Mesenchymal stem cell (in vitro differentiated cells and primary cell): Measurements from ENCODE around the gene KDM8.

Experiments used
- DNase-seq: peaks from one replicate; pipeline ENCODE4 v3.0.0-alpha.2; 2013
- H2AFZ ChIP-seq: one replicate; pipeline ENCODE4 v1.6.1; 2013; ENCODE audit warnings: low read depth, mild to moderate bottlenecking, control low read depth, inconsistent platforms, low read length, moderate library complexity
- H2AK5ac ChIP-seq: 2 replicates; pipeline ENCODE4 v1.6.1; 2013; ENCODE audit warnings: low read length, moderate library complexity, mild to moderate bottlenecking, inconsistent platforms; ENCODE audit not compliant: severe bottlenecking
- H2BK120ac ChIP-seq: one replicate; pipeline ENCODE4 v1.6.1; 2013; ENCODE audit warnings: low read depth, mild to moderate bottlenecking, inconsistent platforms, low read length, moderate library complexity
- H2BK12ac ChIP-seq, 2 experiments: one replicate each; pipeline ENCODE4 v1.6.1; 2013; ENCODE audit warnings: inconsistent platforms in 2 of 2, low read length in 2 of 2, mild to moderate bottlenecking in 2 of 2, moderate library complexity in 2 of 2, control low read depth in 1 of 2
- H2BK15ac ChIP-seq: one replicate; pipeline ENCODE4 v1.6.1; 2013; ENCODE audit warnings: mild to moderate bottlenecking, low read depth, inconsistent platforms; ENCODE audit not compliant: poor library complexity, severe bottlenecking
- H2BK5ac ChIP-seq: 2 replicates; pipeline ENCODE4 v1.6.1; 2013; ENCODE audit warnings: low read depth, mild to moderate bottlenecking, low read length, control low read depth, inconsistent platforms; ENCODE audit not compliant: poor library complexity, severe bottlenecking
- H3K14ac ChIP-seq, 2 experiments: one replicate each; pipeline ENCODE4 v1.6.1; 2013; ENCODE audit warnings: inconsistent platforms in 2 of 2, low read length in 2 of 2, control low read depth in 1 of 2, mild to moderate bottlenecking in 1 of 2, moderate library complexity in 1 of 2
- H3K18ac ChIP-seq, 2 experiments: one replicate each; pipeline ENCODE4 v1.6.1; 2013; ENCODE audit warnings: inconsistent platforms in 2 of 2, low read length in 2 of 2, control low read depth in 1 of 2, low read depth in 1 of 2, mild to moderate bottlenecking in 1 of 2
- H3K23ac ChIP-seq, 2 experiments: one replicate each; pipeline ENCODE4 v1.6.1; 2013; ENCODE audit warnings: inconsistent platforms in 2 of 2, low read length in 2 of 2, mild to moderate bottlenecking in 2 of 2, moderate library complexity in 2 of 2, control low read depth in 1 of 2
- H3K27ac ChIP-seq: 2 replicates; pipeline ENCODE4 v1.5.1; 2013; ENCODE audit warnings: mild to moderate bottlenecking, moderate library complexity, low read length, control low read depth, inconsistent platforms; ENCODE audit not compliant: poor library complexity, severe bottlenecking
- H3K27me3 ChIP-seq, 2 experiments: 2 replicates each; pipeline versions ENCODE4 v1.6.1 to v1.7.0; 2013; ENCODE audit warnings: low read length in 2 of 2, mild to moderate bottlenecking in 2 of 2, moderate library complexity in 2 of 2, control low read depth in 1 of 2, inconsistent platforms in 1 of 2; ENCODE audit not compliant: control insufficient read depth in 1 of 2, insufficient read depth in 1 of 2
- H3K36me3 ChIP-seq, 2 experiments: 2 replicates each; pipeline versions ENCODE4 v1.6.1 to v1.7.0; 2013; ENCODE audit warnings: low read length in 2 of 2, control low read depth in 1 of 2, inconsistent platforms in 1 of 2, low read depth in 1 of 2, mild to moderate bottlenecking in 1 of 2; ENCODE audit not compliant: insufficient read depth in 2 of 2, control insufficient read depth in 1 of 2
- H3K4ac ChIP-seq, 2 experiments: one replicate each; pipeline ENCODE4 v1.6.1; 2013; ENCODE audit warnings: inconsistent platforms in 2 of 2, low read length in 2 of 2, mild to moderate bottlenecking in 2 of 2, moderate library complexity in 2 of 2, control low read depth in 1 of 2, low read depth in 1 of 2
- H3K4me1 ChIP-seq: 2 replicates; pipeline ENCODE4 v1.6.1; 2013; ENCODE audit warnings: low read depth, low read length, control low read depth; ENCODE audit not compliant: control insufficient read depth, insufficient read depth
- H3K4me2 ChIP-seq: 2 replicates; pipeline ENCODE4 v1.6.1; 2013; ENCODE audit warnings: low read length, mild to moderate bottlenecking, inconsistent platforms; ENCODE audit not compliant: poor library complexity, severe bottlenecking
- H3K4me3 ChIP-seq, 2 experiments: 2 replicates each; pipeline versions ENCODE4 v1.5.1 to v1.7.0; 2013; ENCODE audit warnings: low read length in 2 of 2, mild to moderate bottlenecking in 2 of 2, control low read depth in 1 of 2, low read depth in 1 of 2; ENCODE audit not compliant: insufficient read depth in 1 of 2
- H3K79me1 ChIP-seq: replicated peaks from 2 replicates; pipeline ENCODE4 v1.6.1; 2013; ENCODE audit warnings: mild to moderate bottlenecking, control low read depth, low read length, inconsistent platforms; ENCODE audit not compliant: poor library complexity, severe bottlenecking
- H3K9ac ChIP-seq: 2 replicates; pipeline ENCODE4 v1.7.0; 2013; ENCODE audit warnings: mild to moderate bottlenecking, low read length, moderate library complexity
- H3K9me3 ChIP-seq: 2 replicates; pipeline ENCODE4 v1.7.0; 2013; ENCODE audit warnings: mild to moderate bottlenecking, low read length; ENCODE audit not compliant: control insufficient read depth
- H4K8ac ChIP-seq: one replicate; pipeline ENCODE4 v1.6.1; 2013; ENCODE audit warnings: inconsistent platforms, mild to moderate bottlenecking, low read length, moderate library complexity
- H4K91ac ChIP-seq: one replicate; pipeline ENCODE4 v1.6.1; 2013; ENCODE audit warnings: mild to moderate bottlenecking, low read length, inconsistent platforms
- WGBS: methylation state at CpG from one replicate; pipeline ENCODE4 v1.1.7; 2013; ENCODE audit warnings: mixed read lengths; 5-methylcytosine and 5-hydroxymethylcytosine counted together

Gene KDM8

GRCh38 chr16:27185776-27186130, 17.6 kb upstream of the KDM8 start:
- Histone ChIP-seq H3K4me2 (no peak overlapping the region), H2AFZ (no peak overlapping the region)
- WGBS: no CpG with 5 or more reads among the region's 1 CpG

GRCh38 chr16:27188633-27189032, 14.7 kb upstream of the KDM8 start:
- Histone ChIP-seq H3K9me3 (no peaks in the 10 kb centered on the region), H3K9ac (no peak overlapping the region), H4K91ac (no peak overlapping the region), H3K14ac (no peak overlapping the region), H2BK12ac (no peak overlapping the region), H3K36me3 (no peaks in the 10 kb centered on the region), H3K27me3 (peaks cover 10 to 19% of the 10 kb centered on the region in 2 experiments), H3K4me2 (no peak overlapping the region), H3K27ac (no peak overlapping the region), H3K4me3 (no peak overlapping the region), H2BK5ac (no peak overlapping the region), H2AFZ (no peak overlapping the region), H3K23ac (no peak overlapping the region), H3K18ac (no peak overlapping the region), H2BK120ac (no peak overlapping the region), H3K79me1 (no peaks in the 10 kb centered on the region), H4K8ac (no peak overlapping the region), H2BK15ac (no peak overlapping the region), H2AK5ac (no peak overlapping the region), H3K4ac (no peak overlapping the region), H3K4me1 (peaks cover 2% of the 10 kb centered on the region)
- WGBS: no CpG with 5 or more reads among the region's 2 CpGs
- DNase-seq: no peak

More at GRCh38 chr16:27185776-27186130, 17.6 kb upstream of the KDM8 start:
- H3K18ac ChIP-seq: no peak overlapping the region
- H3K27me3 ChIP-seq: peaks cover 19 to 20% of the 10 kb centered on the region in 2 experiments
- no peak overlapping the region for H3K4ac ChIP-seq
- no peak overlapping the region for H3K14ac ChIP-seq
- H2AK5ac ChIP-seq: no peak overlapping the region
- H3K27ac ChIP-seq: no peak overlapping the region
- no peak overlapping the region for H4K8ac ChIP-seq
- H3K9me3 ChIP-seq: no peaks in the 10 kb centered on the region
- no peak overlapping the region for H3K4me3 ChIP-seq
- H2BK120ac ChIP-seq: no peak overlapping the region
- H3K4me1 ChIP-seq: peaks cover 2% of the 10 kb centered on the region
- no peak overlapping the region for H2BK12ac ChIP-seq
- no peak overlapping the region for H3K9ac ChIP-seq
- no peak for DNase-seq
- H2BK15ac ChIP-seq: no peak overlapping the region
- H3K23ac ChIP-seq: no peak overlapping the region
- no peak overlapping the region for H4K91ac ChIP-seq
- no peaks in the 10 kb centered on the region for H3K79me1 ChIP-seq
- H3K36me3 ChIP-seq: no peaks in the 10 kb centered on the region
- H2BK5ac ChIP-seq: no peak overlapping the region

- H3K4me3 ChIP-seq: no peak overlapping the region
- no peak overlapping the region for H3K9ac ChIP-seq
- 61% methylated on average over 12 of the region's 13 CpGs for WGBS
- H3K27me3 ChIP-seq: peaks cover 10 to 19% of the 10 kb centered on the region in 2 experiments
- H3K9me3 ChIP-seq: no peaks in the 10 kb centered on the region
- H3K18ac ChIP-seq: no peak overlapping the region
- no peak overlapping the region for H2BK120ac ChIP-seq
- H2AK5ac ChIP-seq: no peak overlapping the region
- no peak overlapping the region for H3K4me2 ChIP-seq
- H3K4me1 ChIP-seq: peaks cover 2% of the 10 kb centered on the region
- H4K91ac ChIP-seq: no peak overlapping the region
- no peak overlapping the region for H3K4ac ChIP-seq
- H3K14ac ChIP-seq: peak overlapping the region in 1 of 2 experiments; percentile 28
- no peaks in the 10 kb centered on the region for H3K36me3 ChIP-seq
- no peak overlapping the region for H4K8ac ChIP-seq
- no peak overlapping the region for H2BK5ac ChIP-seq
- no peaks in the 10 kb centered on the region for H3K79me1 ChIP-seq
- no peak overlapping the region for H3K27ac ChIP-seq
- no peak overlapping the region for H2BK15ac ChIP-seq
- H2BK12ac ChIP-seq: no peak overlapping the region
- H2AFZ ChIP-seq: no peak overlapping the region
- H3K23ac ChIP-seq: no peak overlapping the region
- no peak for DNase-seq
Measured at GRCh38 chr16:27189335-27189972, 13.9 kb upstream of the KDM8 start.

- Histone ChIP-seq H3K4ac (no peak overlapping the region), H2AK5ac (no peak overlapping the region), H3K27me3 (peaks cover 10 to 19% of the 10 kb centered on the region in 2 experiments), H2BK12ac (no peak overlapping the region), H3K79me1 (no peaks in the 10 kb centered on the region), H3K9me3 (no peaks in the 10 kb centered on the region), H2BK15ac (no peak overlapping the region), H2AFZ (no peak overlapping the region), H3K27ac (no peak overlapping the region), H3K9ac (no peak overlapping the region), H2BK5ac (no peak overlapping the region), H3K4me1 (peaks cover 2% of the 10 kb centered on the region), H4K8ac (no peak overlapping the region), H3K36me3 (no peaks in the 10 kb centered on the region), H3K23ac (no peak overlapping the region), H3K14ac (no peak overlapping the region), H2BK120ac (no peak overlapping the region), H4K91ac (no peak overlapping the region), H3K4me2 (no peak overlapping the region), H3K18ac (no peak overlapping the region), H3K4me3 (no peak overlapping the region)
- WGBS: 95% methylated on average over 12 of the region's 12 CpGs
- no peak for DNase-seq
Measured at GRCh38 chr16:27190316-27190871, 12.9 kb upstream of the KDM8 start.
